HG02852 (cell line): ENCODE data around the gene LRRC71.

Source experiments
- ATAC-seq: cut with Tn5 transposase; IDR thresholded peaks from one replicate; pipeline ENCODE4 v1.9.1; 2021; ENCODE audit warnings: mild to moderate bottlenecking, moderate library complexity; ENCODE audit not compliant: unreplicated experiment

LRRC71 gene

GRCh38 chr1:156892190-156893047 lies 28.0 kb upstream of the LRRC71 start:
- ATAC-seq = peak; percentile 67

DNA sequence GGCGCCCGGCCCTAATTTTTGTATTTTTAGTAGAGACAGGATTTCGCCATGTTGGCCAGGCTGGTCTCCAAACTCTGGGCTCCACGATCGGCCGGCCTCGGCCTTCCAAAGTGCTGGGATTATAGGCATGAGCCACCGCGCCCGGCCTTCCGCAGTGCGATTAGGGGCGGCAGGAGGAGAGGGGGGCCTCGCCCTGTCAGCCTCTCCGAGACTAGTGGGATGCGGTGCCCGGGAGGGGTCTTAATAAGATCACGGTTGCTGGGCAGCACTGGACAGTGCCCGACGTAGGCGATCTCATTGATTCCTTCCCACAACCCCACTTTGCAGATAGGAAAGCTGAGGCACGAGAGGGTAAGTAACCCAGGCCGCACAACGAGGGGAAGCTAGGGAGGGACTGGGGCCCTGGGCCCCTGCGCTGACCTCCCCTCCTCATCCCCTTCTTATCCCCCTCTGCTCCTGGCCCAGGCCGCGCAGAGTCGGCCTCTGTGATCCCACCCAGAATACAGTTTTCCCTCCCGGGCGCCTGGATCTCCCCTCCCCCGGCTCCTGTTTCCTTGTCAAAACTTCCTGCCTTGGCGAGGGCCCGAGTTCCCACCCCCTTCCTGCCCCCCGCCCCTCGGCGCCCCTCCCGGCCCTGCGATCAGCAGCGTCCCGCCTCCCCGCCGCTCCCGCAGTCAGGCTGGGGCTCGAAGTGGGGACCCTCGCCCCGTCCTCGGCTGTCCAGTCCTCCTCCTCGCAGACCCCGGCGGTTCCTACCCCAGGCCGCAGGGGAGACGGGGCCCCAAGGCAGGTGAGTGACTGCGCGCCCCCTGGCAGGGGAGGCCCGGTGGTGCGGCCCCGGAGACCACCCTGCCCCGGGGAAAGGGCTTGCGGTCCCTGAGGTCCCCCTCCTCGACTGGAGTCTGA lies 27.1 kb upstream of the LRRC71 start, which contains the start of gene PEAR1:
TSS of gene PEAR1 (plus strand) at position 671 of the 906 bp plus-strand sequence. CDS start 10,209 bp downstream, outside the sequence.
- ATAC-seq = no peak

GRCh38 chr1:156894001-156894400 lies 26.4 kb upstream of the LRRC71 start:
- no peak for ATAC-seq

GRCh38 chr1:156894711-156895454 lies 25.5 kb upstream of the LRRC71 start:
- ATAC-seq = no peak

GRCh38 chr1:156895455-156895812 lies 25.0 kb upstream of the LRRC71 start:
- no peak for ATAC-seq

DNA sequence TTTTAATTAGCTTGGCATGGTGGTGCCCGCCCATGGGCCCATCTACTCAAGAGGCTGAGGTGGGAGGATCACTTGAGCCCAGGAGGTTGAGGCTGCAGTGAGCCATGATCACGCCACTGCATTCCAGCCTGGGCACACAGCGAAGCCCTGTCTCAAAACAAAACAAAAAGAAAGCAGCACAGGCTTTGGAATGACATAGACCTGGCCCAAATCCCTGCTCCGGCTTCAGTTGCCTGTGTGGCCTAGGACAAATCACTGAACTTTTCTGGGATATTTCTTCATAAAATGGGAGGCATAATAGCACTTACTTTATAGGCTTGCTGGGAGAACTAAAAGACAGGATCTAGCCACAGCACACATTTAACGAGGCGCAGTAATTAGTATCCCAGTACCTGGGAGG lies 24.5 kb upstream of the LRRC71 start:
- no peak for ATAC-seq

GRCh38 chr1:156896490-156897033 lies 23.9 kb upstream of the LRRC71 start:
- no peak for ATAC-seq

- ATAC-seq = no peak
These were observed 23.2 kb upstream of the LRRC71 start for GRCh38 chr1:156897078-156897825.

- no peak for ATAC-seq
These were observed 22.3 kb upstream of the LRRC71 start for GRCh38 chr1:156898161-156898566.

- ATAC-seq = no peak
These were observed 21.3 kb upstream of the LRRC71 start for GRCh38 chr1:156898971-156899664.

DNA sequence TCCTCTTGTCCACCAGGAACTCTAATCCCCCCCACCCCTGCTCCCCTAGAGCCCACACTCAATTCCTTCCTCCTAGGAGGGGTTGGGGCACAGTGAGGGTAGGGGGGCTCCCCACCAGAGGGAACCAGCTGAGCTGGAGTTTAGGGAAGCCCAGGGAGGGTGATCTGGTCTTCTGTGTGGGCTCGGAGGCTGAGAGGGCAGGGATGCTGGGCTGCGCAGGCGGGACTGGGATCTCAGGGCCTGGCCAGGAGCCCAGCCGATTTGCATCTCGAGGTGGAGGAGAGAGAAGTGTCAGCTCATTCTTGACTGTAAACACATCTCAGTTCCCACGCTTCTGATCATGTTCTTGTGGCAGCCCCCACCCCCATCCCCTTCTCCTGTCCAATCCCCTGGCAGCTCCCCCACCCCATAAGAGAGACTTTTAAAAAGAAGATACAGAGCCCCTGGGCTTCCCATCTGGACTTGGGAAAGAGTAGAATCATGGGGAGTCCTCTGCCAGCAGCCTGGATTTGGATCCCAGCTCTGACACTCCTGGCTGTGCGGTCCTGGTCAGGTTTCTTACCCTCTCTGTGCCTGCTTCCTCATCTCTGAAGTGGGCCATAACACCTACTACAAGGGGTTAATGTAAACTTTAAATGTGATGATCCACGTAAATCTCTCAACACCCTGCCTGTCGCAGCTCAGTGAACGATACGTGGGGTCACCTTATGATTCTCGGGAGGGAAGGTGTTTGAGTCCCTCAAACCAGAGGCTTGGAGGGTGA lies 20.3 kb upstream of the LRRC71 start:
- no peak for ATAC-seq

DNA sequence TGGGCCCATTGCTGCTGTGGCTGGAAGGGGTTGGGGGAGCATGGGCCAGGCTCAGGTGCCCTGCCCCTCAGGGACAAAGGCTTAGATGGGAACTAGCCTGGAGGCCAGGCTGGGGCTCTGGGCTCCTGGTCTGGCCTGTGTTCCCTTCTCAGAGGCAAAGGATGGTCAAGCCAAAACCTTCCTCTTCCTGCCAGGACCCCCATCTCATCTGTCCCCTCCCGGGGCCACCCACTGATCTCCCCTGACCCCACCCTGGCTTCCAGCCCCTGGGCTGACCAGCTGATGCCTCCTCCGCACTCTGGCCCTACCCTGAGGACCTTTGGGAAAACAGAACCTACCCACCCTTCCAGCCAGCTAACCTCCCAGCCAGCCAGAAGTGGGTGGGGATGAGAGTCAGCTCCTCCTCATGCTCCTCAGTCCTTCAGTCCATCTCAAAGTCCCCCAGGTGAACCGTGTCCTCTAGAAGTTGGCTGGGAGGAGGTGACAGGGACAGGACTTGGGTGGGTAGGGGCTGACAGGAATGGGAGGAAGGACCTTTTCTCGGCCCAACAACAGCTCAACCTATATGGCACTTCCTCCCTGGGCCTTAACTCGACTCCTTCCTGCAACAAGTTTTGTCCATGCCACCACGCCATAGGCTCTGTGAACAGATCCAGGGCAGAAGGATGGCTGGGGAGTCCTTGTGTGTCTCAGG lies 19.4 kb upstream of the LRRC71 start:
- no peak for ATAC-seq

DNA sequence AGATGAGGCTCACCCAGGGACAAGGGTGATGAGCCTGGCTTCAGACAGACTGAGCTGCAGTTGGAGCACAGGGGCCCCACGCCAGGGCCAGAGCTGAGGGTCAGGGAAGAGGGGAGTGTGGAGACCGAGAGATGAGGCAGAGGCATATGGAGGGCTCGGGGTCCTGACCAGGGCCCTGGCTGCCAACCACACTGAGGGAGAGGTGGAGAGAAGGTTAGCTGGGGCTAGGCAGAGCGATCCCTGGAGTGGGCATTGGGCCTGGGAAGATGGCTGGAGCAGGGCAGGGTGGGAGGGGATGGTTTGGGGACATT lies 18.9 kb upstream of the LRRC71 start:
- ATAC-seq = no peak

DNA sequence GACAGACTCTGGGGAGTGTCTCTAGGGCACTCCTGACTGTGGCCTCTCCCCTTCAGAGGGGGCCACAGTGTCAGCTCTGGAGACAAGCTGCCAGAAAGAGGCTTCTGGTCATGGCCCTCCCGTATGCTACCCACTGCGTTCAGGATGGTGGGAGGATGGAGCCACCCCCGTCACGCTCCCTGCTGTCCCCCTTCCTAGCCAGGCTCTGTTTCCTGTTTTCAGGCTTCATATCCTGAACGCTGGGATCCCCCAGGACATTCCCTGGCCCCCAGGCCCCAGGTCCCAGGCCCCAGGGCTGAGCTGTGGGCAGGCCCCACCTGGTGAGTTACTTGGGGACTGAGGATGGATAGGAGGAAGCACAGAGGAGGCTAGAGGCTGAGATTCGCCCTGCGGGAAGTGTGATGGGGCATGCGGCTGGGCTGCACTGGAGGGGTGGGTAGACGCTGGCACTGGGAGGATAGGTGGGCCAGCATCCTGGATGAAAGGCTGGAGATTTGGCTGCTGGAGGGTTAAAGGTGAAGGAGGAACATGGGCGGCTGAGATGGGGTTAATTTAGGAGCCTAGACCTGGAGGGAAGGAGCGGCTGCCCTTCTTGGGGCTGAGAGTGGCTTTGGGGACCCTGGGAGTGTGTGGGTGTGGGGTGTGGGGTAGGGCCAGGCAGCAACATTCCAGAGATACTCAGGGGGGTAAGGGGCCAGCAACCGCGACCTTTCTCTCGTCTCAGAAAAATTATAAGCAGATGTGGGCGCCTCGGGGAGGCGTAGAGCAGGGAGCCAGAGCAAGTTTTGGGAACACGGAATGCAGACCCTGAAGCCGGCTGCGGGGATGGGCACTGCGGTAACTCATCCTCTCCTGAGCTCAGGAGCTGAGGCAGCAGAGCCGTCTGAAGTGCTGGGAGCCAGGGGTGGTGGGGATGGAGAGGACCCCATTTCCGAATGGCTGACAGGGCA lies 18.2 kb upstream of the LRRC71 start:
- no peak for ATAC-seq

DNA sequence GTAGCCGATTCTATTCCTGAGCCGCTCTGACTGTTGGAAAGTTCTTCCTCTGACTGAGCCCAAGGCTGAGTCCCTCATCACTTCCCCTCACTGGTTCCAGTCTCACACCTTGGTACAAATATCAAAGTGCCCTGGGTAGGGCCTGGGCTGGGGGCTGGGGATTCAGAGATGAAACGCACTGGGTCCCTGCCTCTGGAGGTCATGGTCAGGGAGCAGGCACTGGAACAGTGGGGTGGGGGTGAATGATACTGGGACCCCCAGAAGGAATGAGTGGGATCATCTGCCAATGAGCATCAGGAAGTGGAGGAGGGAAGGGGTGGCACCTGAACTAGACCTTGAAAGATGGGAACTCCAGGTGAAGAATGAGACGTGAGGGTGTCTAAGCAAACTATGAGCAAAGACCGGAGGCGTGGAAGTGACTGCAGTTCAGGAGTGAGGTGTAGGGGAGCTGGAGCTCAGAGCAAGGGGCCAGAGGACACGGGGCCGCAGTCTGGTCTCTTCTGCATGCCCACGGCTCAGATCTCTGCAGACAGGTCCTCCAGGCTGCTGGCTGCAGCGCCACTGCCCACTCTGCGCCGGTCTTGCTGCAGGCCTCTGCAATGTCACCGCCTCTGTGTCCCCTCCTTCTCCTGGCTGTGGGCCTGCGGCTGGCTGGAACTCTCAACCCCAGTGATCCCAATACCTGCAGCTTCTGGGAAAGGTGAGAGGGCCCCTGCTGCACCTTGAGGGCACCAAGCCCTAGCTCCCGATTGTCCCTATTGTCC lies 16.9 kb upstream of the LRRC71 start:
- no peak for ATAC-seq

GRCh38 chr1:156904187-156904959 lies 16.1 kb upstream of the LRRC71 start:
- no peak for ATAC-seq
